ENCODE results near the gene WDR47.

DNA sequence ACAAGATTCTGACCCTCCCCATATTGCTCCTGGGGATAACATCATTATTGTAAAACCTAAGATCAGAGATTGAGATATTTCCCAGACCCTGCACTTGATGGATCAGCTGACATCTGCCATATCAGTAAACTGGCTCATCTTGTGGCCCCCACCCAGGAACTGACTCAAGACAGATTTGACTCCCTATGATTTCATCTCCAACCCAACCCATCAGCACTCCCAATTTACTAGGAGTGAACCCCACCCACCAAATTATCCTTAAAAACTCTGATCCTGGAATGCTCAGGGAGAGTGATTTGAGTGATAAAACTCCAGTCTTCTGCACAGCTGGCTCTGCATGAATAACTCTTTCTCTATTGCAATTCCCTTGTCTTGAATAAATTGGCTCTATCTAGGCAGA lies 72.6 kb downstream of the WDR47 start:
- TF ChIP-seq, protein P1, sequence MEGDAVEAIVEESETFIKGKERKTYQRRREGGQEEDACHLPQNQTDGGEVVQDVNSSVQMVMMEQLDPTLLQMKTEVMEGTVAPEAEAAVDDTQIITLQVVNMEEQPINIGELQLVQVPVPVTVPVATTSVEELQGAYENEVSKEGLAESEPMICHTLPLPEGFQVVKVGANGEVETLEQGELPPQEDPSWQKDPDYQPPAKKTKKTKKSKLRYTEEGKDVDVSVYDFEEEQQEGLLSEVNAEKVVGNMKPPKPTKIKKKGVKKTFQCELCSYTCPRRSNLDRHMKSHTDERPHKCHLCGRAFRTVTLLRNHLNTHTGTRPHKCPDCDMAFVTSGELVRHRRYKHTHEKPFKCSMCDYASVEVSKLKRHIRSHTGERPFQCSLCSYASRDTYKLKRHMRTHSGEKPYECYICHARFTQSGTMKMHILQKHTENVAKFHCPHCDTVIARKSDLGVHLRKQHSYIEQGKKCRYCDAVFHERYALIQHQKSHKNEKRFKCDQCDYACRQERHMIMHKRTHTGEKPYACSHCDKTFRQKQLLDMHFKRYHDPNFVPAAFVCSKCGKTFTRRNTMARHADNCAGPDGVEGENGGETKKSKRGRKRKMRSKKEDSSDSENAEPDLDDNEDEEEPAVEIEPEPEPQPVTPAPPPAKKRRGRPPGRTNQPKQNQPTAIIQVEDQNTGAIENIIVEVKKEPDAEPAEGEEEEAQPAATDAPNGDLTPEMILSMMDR (conservative IDR thresholded peaks at IDR 0.05; ENCODE audit: low read depth, low read length) = no peak
- no peak for TF ChIP-seq EZH2 (IDR thresholded peaks at IDR 0.05; ENCODE audit: borderline replicate concordance, low read depth, low read length, poor library complexity, severe bottlenecking)
